Stimulated activated naive CD8-positive, alpha-beta T cell treated with anti-CD3 and anti-CD28 coated beads, Interleukin-15, amount 100 ng/mL, for 72 hours (primary cell): ENCODE data around the gene LMNTD1.

ENCODE experiments used
- ATAC-seq: fragments of 150-1000 bp; cut with Tn5 transposase; 2 replicates; pipeline ENCODE4 v1.10.0; 2021; ENCODE audit warnings: mild to moderate bottlenecking, moderate library complexity
- DNase-seq, 2 donors: peaks; one replicate each; pipeline ENCODE4 v3.0.0; 2021 to 2022
- H3K27ac Mint-ChIP-seq, 2 donors: one replicate each; pipeline ENCODE4 v1.8.0; 2022; ENCODE audit warnings: mild to moderate bottlenecking in 2 of 2, mixed read lengths in 2 of 2, moderate library complexity in 2 of 2
- H3K27me3 Mint-ChIP-seq: one replicate; pipeline ENCODE4 v1.8.0; 2022; ENCODE audit warnings: mixed read lengths
- H3K4me1 Mint-ChIP-seq: one replicate; pipeline ENCODE4 v1.8.0; 2022; ENCODE audit warnings: mild to moderate bottlenecking, mixed read lengths
- H3K4me3 Mint-ChIP-seq, 2 donors: one replicate each; pipeline ENCODE4 v1.8.0; 2022; ENCODE audit warnings: mild to moderate bottlenecking in 2 of 2, mixed read lengths in 2 of 2, moderate library complexity in 1 of 2
- H3K9me3 Mint-ChIP-seq, 2 donors: one replicate each; pipeline ENCODE4 v1.8.0; 2022; ENCODE audit warnings: mixed read lengths in 2 of 2

The LMNTD1 gene

GRCh38 chr12:25573346-25573745, 20.3 kb upstream of the LMNTD1 start:
- ATAC-seq: no peak
- Mint-ChIP-seq H3K4me1 (no peaks in the 10 kb centered on the region), H3K9me3 (peaks cover 0 to 12% of the 10 kb centered on the region in 2 donors), H3K27ac (no peak overlapping the region), H3K4me3 (no peak overlapping the region), H3K27me3 (no peaks in the 10 kb centered on the region)
- DNase-seq: no peak

- peaks cover 0 to 7% of the 10 kb centered on the region in 2 donors for H3K9me3 Mint-ChIP-seq
- no peaks in the 10 kb centered on the region for H3K27me3 Mint-ChIP-seq
- no peak for ATAC-seq
- DNase-seq: no peak
- no peaks in the 10 kb centered on the region for H3K4me1 Mint-ChIP-seq
- no peak overlapping the region for H3K4me3 Mint-ChIP-seq
- H3K27ac Mint-ChIP-seq: no peak overlapping the region
Observed at GRCh38 chr12:25570418-25570817, 17.3 kb upstream of the LMNTD1 start.

- Mint-ChIP-seq H3K4me3 (no peak overlapping the region), H3K27ac (no peak overlapping the region), H3K9me3 (peaks cover 0 to 15% of the 10 kb centered on the region in 2 donors), H3K27me3 (no peaks in the 10 kb centered on the region), H3K4me1 (no peaks in the 10 kb centered on the region)
- ATAC-seq: no peak
- no peak for DNase-seq
Observed at GRCh38 chr12:25566202-25566949, 13.3 kb upstream of the LMNTD1 start.

- H3K27ac Mint-ChIP-seq: no peak overlapping the region
- no peak for DNase-seq
- no peak for ATAC-seq
Observed at GRCh38 chr12:25558586-25558985, 5.5 kb upstream of the LMNTD1 start.

GRCh38 chr12:25557830-25558436, 4.8 kb upstream of the LMNTD1 start:
- no peak for ATAC-seq
- H3K4me1 Mint-ChIP-seq: peaks cover 6% of the 10 kb centered on the region
- H3K9me3 Mint-ChIP-seq: peaks cover 6 to 21% of the 10 kb centered on the region in 2 donors
- no peak overlapping the region for H3K27ac Mint-ChIP-seq
- H3K4me3 Mint-ChIP-seq: no peak overlapping the region
- DNase-seq: no peak
- H3K27me3 Mint-ChIP-seq: no peaks in the 10 kb centered on the region

More at GRCh38 chr12:25558586-25558985, 5.5 kb upstream of the LMNTD1 start:
- H3K27me3 Mint-ChIP-seq: no peaks in the 10 kb centered on the region
- H3K4me3 Mint-ChIP-seq: no peak overlapping the region
- H3K9me3 Mint-ChIP-seq: peaks cover 6 to 23% of the 10 kb centered on the region in 2 donors
- H3K4me1 Mint-ChIP-seq: peaks cover 6% of the 10 kb centered on the region

GRCh38 chr12:25556153-25556552, 3.1 kb upstream of the LMNTD1 start:
- peaks cover 6% of the 10 kb centered on the region for H3K4me1 Mint-ChIP-seq
- H3K27ac Mint-ChIP-seq: no peak overlapping the region
- DNase-seq (no peak), ATAC-seq (no peak)
- H3K4me3 Mint-ChIP-seq: no peak overlapping the region
- H3K27me3 Mint-ChIP-seq: no peaks in the 10 kb centered on the region
- peaks cover 6 to 14% of the 10 kb centered on the region in 2 donors for H3K9me3 Mint-ChIP-seq

- ATAC-seq (no peak), DNase-seq (no peak)
- Mint-ChIP-seq H3K27ac (no peak overlapping the region), H3K4me1 (no peaks in the 10 kb centered on the region), H3K9me3 (no peaks in the 10 kb centered on the region), H3K4me3 (no peak overlapping the region), H3K27me3 (no peaks in the 10 kb centered on the region)
Observed at GRCh38 chr12:25552681-25553080, 402 bp downstream of the LMNTD1 start.

- no peak overlapping the region for H3K4me3 Mint-ChIP-seq
- no peak overlapping the region for H3K27ac Mint-ChIP-seq
- no peak for DNase-seq
- H3K27me3 Mint-ChIP-seq: no peaks in the 10 kb centered on the region
- peaks cover 0 to 4% of the 10 kb centered on the region in 2 donors for H3K9me3 Mint-ChIP-seq
- ATAC-seq: no peak
- H3K4me1 Mint-ChIP-seq: no peaks in the 10 kb centered on the region
Observed at GRCh38 chr12:25550186-25550585, 2.9 kb downstream of the LMNTD1 start.

- no peak for DNase-seq
- H3K4me3 Mint-ChIP-seq: no peak overlapping the region
- peaks cover 0 to 7% of the 10 kb centered on the region in 2 donors for H3K9me3 Mint-ChIP-seq
- ATAC-seq: no peak
- H3K4me1 Mint-ChIP-seq: no peaks in the 10 kb centered on the region
- no peaks in the 10 kb centered on the region for H3K27me3 Mint-ChIP-seq
- H3K27ac Mint-ChIP-seq: no peak overlapping the region
Observed at GRCh38 chr12:25549120-25549519, 4.0 kb downstream of the LMNTD1 start.

- Mint-ChIP-seq H3K4me3 (no peak overlapping the region), H3K4me1 (no peaks in the 10 kb centered on the region), H3K27ac (no peak overlapping the region), H3K27me3 (no peaks in the 10 kb centered on the region), H3K9me3 (peaks cover 0 to 7% of the 10 kb centered on the region in 2 donors)
- no peak for ATAC-seq
- DNase-seq: no peak
Observed at GRCh38 chr12:25546318-25546717, 6.8 kb downstream of the LMNTD1 start.

- ATAC-seq (no peak), DNase-seq (no peak)
- Mint-ChIP-seq H3K27ac (no peak overlapping the region), H3K4me3 (no peak overlapping the region), H3K27me3 (no peaks in the 10 kb centered on the region), H3K9me3 (no peaks in the 10 kb centered on the region), H3K4me1 (no peaks in the 10 kb centered on the region)
Observed at GRCh38 chr12:25533150-25533549, 19.9 kb downstream of the LMNTD1 start.

GRCh38 chr12:25531502-25532052, 21.5 kb downstream of the LMNTD1 start:
- ATAC-seq: no peak
- H3K4me3 Mint-ChIP-seq: no peak overlapping the region
- H3K27me3 Mint-ChIP-seq: no peaks in the 10 kb centered on the region

GRCh38 chr12:25529738-25530137, 23.3 kb downstream of the LMNTD1 start:
- H3K27me3 Mint-ChIP-seq: no peaks in the 10 kb centered on the region
- no peak overlapping the region for H3K4me3 Mint-ChIP-seq

More at GRCh38 chr12:25531502-25532052, 21.5 kb downstream of the LMNTD1 start:
- Mint-ChIP-seq H3K27ac (no peak overlapping the region), H3K9me3 (no peaks in the 10 kb centered on the region), H3K4me1 (no peaks in the 10 kb centered on the region)
- no peak for DNase-seq

GRCh38 chr12:25526778-25527177, 26.3 kb downstream of the LMNTD1 start:
- peaks cover 0 to 5% of the 10 kb centered on the region in 2 donors for H3K9me3 Mint-ChIP-seq
- DNase-seq (no peak), ATAC-seq (no peak)
- no peak overlapping the region for H3K4me3 Mint-ChIP-seq
- no peak overlapping the region for H3K27ac Mint-ChIP-seq
- H3K27me3 Mint-ChIP-seq: no peaks in the 10 kb centered on the region
- H3K4me1 Mint-ChIP-seq: no peaks in the 10 kb centered on the region

More at GRCh38 chr12:25529738-25530137, 23.3 kb downstream of the LMNTD1 start:
- no peaks in the 10 kb centered on the region for H3K4me1 Mint-ChIP-seq
- DNase-seq: no peak
- H3K27ac Mint-ChIP-seq: no peak overlapping the region
- H3K9me3 Mint-ChIP-seq: no peaks in the 10 kb centered on the region
- ATAC-seq: no peak

- Mint-ChIP-seq H3K27ac (no peak overlapping the region), H3K9me3 (peaks cover 0 to 5% of the 10 kb centered on the region in 2 donors), H3K4me1 (no peaks in the 10 kb centered on the region), H3K27me3 (no peaks in the 10 kb centered on the region), H3K4me3 (no peak overlapping the region)
- no peak for DNase-seq
- no peak for ATAC-seq
Observed at GRCh38 chr12:25524366-25524765, 28.7 kb downstream of the LMNTD1 start.

GRCh38 chr12:25521625-25522256, 31.3 kb downstream of the LMNTD1 start:
- no peak for DNase-seq
- Mint-ChIP-seq H3K4me1 (peaks cover 6% of the 10 kb centered on the region), H3K9me3 (peaks cover 0 to 5% of the 10 kb centered on the region in 2 donors), H3K4me3 (no peak overlapping the region), H3K27ac (no peak overlapping the region), H3K27me3 (peaks cover 7% of the 10 kb centered on the region)
- ATAC-seq: no peak
